AG09309 (cell line): ENCODE measurements around the gene BMP10.

Source experiments
- DNase-seq: peaks from one replicate; pipeline ENCODE4 v3.0.0-alpha.2; 2010; ENCODE audit warnings: low read depth
- H3K4me3 ChIP-seq: 2 replicates; pipeline ENCODE4 v1.5.1; 2011; ENCODE audit warnings: mild to moderate bottlenecking, low read depth, low read length, moderate library complexity; ENCODE audit not compliant: control insufficient read depth
- CTCF ChIP-seq: IDR thresholded peaks from 2 replicates; pipeline ENCODE4 v1.5.1; 2011; ENCODE audit warnings: mild to moderate bottlenecking, low read depth, low read length, inconsistent platforms; ENCODE audit not compliant: insufficient read depth, control insufficient read depth; ENCODE audit errors: missing control alignments

BMP10 gene

DNA sequence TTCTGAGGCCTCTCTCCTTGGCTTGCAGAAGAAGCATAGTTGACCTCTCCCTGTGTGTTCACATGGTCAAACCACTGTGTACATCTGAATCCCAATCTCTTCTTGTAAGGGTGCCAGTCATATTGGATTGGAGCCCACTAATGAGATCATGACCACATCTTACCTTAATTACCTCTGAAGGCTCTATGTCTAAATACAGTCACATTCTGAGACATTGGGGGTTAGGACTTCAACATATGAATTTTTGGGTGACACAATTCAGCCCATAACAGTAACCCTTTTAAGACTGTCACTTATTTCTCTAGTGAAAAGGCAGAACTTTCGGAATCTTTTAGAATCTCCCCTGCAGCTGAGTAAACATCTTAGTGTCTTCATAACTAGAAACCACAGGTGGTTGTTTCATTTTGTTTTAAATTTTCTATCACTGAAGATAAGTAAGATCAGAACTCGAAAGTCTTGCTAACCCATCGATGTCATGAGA lies 33.3 kb downstream of the BMP10 start:
- no peak for TF ChIP-seq CTCF
- DNase-seq, result no peak

GRCh38 chr2:68837164-68837860 lies 33.9 kb downstream of the BMP10 start:
- DNase-seq, result no peak
- TF ChIP-seq CTCF, result peak; percentile 37
- no peak overlapping the region for H3K4me3 ChIP-seq

More for the DNA sequence above, 33.3 kb downstream of the BMP10 start:
- no peak overlapping the region for H3K4me3 ChIP-seq

DNA sequence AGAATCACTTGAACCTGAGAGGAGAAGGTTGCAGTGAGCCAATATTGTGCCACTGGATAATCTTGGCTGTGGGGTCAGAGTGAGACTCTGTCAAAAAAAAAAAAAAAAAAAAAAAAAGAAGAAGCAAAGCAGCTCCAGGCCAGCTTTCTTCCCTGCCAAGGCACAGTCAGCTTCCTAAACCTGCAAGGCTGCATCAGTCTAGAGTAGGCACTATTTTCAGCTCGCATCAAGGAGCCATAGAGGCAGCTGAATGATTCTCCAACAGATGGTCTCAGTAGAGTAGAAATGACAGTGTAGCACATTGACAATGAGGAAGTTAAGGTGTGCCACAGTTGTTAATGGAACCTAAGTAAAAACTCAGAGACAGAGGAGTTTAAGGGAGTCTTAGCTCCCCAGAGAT lies 35.6 kb downstream of the BMP10 start:
- no peak for DNase-seq
- H3K4me3 ChIP-seq, result no peak overlapping the region
- no peak for TF ChIP-seq CTCF

DNA sequence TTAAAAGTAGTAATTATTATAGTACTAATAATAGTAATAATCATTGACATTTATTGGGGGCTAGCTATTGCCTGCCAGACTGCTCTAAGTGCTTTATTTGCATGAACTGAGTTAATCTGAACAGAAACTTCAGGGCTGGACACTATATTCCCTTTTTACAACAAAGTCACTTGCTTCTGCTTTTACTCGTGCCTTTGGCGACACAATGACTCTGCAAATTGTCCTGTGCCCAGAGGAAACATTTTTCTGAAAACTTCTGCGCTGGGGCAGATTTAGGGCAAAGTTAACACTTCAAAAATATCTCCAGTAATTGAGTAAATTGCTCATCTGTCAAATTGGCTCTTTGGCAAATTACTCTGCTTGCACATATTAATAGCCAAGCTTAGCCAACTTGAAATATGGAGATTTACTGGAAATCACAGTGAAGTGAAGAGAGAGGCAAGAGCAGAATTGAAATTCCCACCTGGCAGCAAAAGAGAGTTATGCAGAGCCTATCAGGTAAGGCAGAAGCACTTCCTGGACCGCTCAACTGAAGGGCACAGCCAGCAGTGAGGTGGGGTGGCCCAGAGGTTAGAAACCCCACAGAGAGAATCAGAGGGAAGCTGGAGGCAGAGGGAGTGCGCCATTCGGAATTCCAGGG lies 36.3 kb downstream of the BMP10 start:
- no peak overlapping the region for H3K4me3 ChIP-seq
- DNase-seq, result no peak
- TF ChIP-seq CTCF, result no peak

- TF ChIP-seq CTCF, result no peak
- no peak overlapping the region for H3K4me3 ChIP-seq
- DNase-seq, result no peak
Measured at GRCh38 chr2:68833162-68833561, 38.0 kb downstream of the BMP10 start.

DNA sequence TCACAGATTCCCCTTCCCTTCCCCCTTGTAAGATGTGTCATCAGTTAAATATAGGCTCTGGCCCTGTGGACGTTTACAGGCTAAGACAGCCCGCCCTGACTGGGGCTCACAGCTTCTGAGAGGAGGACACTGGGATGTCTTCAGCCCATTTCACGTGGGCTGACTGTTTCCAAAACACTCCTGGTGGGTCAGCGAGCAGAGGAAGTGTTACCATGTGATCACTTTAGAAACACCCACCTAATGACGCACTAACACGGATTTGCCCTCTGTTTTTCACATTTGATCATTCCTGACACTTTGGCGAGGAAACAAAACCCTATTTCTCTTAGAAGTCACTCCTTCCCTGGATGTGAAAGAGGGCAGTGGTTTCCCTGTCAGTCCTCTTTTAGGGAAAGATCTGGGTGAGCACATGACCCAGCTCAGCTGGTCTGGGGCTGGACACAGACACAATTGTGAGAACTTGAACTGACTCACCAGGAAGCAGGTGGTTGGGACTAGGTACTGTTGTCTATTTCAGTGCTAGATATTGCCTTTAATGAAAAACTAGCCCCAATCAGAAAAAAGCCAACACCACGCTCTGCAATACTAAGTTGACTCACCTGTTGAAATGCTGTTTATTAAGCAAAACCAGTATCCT lies 38.8 kb downstream of the BMP10 start:
- no peak for TF ChIP-seq CTCF
- no peak for DNase-seq
- H3K4me3 ChIP-seq, result no peak overlapping the region
